ENCODE measurements around the gene SMOC1. TPM values are rescaled to one million over a fixed set of nuclear protein-coding genes. Genes with fewer than 3 reads are reported as not detected.

The SMOC1 gene
- total and polyA plus RNA-seq, 5 donors from 2014 or later = not detected

DNA sequence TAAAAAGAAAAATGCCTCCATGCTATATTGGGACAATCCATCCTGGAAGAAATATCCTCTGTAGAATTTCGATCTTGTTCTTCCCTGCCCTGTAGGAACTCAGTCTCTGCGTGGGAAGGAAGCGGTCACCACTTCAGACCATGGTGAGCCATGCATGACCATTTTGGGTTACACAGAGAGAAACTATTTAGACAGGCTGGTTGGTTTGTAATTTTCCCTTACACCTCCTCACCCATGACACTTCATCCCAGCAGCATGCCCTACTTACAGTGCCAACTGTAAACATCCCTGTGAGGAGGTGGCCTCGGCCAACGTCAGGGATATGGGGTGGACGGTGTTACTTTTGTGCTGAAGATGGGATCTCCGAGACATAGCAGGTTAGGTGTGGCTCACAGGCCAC lies 121.4 kb downstream of the SMOC1 start:
- Histone ChIP-seq H3K27me3 (ENCODE audit: control insufficient read depth, insufficient read depth, low read length) (peaks cover 4% of the 10 kb centered on the region), H3K27ac (ENCODE audit: insufficient read depth, low read length, poor library complexity, severe bottlenecking) (no peak overlapping the region), H3K4me3 (ENCODE audit: low read depth, low read length) (no peak overlapping the region), H3K4me1 (ENCODE audit: control insufficient read depth, insufficient read depth, low read length, poor library complexity, severe bottlenecking) (no peaks in the 10 kb centered on the region), H3K9me3 (ENCODE audit: control insufficient read depth in 2 of 2, low read length in 2 of 2) (no peaks in the 10 kb centered on the region), H3K36me3 (ENCODE audit: control insufficient read depth, insufficient read depth, low read length) (no peaks in the 10 kb centered on the region)
- H3K4me3 Mint-ChIP-seq = no peak overlapping the region
- no peak overlapping the region for H3K27ac Mint-ChIP-seq
- DNase-seq (no peak), ATAC-seq (ENCODE audit: low read depth in 2 of 2) (no peak)
- H3K36me3 Mint-ChIP-seq = no peaks in the 10 kb centered on the region
- peaks cover 7% of the 10 kb centered on the region for H3K27me3 Mint-ChIP-seq
- H3K4me1 Mint-ChIP-seq = no peaks in the 10 kb centered on the region
- H3K9me3 Mint-ChIP-seq = peaks cover 0 to 4% (median 0%) of the 10 kb centered on the region in 7 donors

DNA sequence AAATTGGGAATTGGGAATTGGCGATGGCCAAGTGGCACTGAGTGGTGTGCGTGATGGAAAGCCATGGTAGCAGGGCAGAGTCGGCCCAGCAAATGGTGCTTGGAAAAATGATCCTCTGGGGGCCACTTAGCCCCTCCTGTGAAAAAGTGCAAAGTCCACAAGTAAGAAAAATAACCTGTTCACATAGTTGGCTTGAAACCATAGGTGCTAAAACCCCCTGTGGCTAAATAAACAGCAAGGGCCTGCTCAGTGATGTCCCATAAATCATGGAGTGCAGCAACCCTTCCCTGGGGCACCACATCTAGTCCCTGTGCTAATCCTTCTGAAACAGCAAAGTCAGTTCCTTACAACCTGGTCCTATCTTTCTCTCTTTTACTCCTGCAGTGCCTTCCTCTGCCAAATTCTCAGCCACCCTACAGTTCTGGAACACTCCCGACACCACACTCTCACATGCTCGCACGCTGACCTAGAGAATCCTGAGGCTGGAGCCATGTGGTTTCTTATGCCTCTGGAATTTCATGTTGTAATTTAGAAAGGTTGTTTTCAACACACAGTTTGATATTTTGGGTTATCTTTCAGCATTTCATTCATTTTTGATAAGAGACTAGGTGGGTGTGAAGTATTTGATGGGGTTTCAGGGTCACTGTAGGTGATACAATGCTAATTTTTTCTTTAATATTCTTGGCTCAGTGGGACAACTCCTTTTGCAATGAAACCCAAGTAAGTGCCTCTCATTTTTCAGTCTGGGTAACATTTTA lies 123.6 kb downstream of the SMOC1 start:
- H3K27ac Mint-ChIP-seq = no peak overlapping the region
- H3K27me3 ChIP-seq (ENCODE audit: control insufficient read depth, insufficient read depth, low read length) = peaks cover 4% of the 10 kb centered on the region
- ATAC-seq (ENCODE audit: low read depth in 2 of 2) = no peak
- H3K4me1 Mint-ChIP-seq = no peaks in the 10 kb centered on the region
- no peak overlapping the region for H3K4me3 Mint-ChIP-seq
- no peak overlapping the region for H3K27ac ChIP-seq (ENCODE audit: insufficient read depth, low read length, poor library complexity, severe bottlenecking)
- no peak overlapping the region for H3K4me3 ChIP-seq (ENCODE audit: low read depth, low read length)
- peaks cover 8% of the 10 kb centered on the region for H3K27me3 Mint-ChIP-seq
- H3K9me3 Mint-ChIP-seq = peaks cover 0 to 4% (median 0%) of the 10 kb centered on the region in 7 donors
- no peak for DNase-seq
- no peaks in the 10 kb centered on the region for H3K36me3 Mint-ChIP-seq
- no peaks in the 10 kb centered on the region for H3K4me1 ChIP-seq (ENCODE audit: control insufficient read depth, insufficient read depth, low read length, poor library complexity, severe bottlenecking)
- H3K36me3 ChIP-seq (ENCODE audit: control insufficient read depth, insufficient read depth, low read length) = no peaks in the 10 kb centered on the region
- H3K9me3 ChIP-seq (ENCODE audit: control insufficient read depth in 2 of 2, low read length in 2 of 2) = no peaks in the 10 kb centered on the region

DNA sequence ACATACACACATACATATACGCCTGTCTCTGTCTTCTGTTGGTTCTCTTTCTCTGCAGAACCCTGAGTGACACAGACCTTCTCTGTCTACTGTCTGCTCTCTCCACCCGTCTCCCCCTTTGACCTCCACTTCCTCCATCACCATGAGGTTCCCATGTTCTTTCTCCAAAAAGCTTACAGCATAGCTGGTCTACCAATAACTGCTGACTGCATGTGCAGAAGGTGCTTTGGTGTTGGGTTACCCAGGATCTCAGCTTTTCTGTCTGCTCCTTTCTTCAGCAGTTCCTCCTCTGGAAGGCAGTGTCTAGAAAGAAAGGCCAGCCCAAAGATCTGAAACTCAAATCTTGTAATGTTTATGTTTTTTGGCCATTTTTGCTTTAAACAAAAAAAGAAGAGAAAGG lies 125.6 kb downstream of the SMOC1 start:
- H3K36me3 Mint-ChIP-seq = no peaks in the 10 kb centered on the region
- H3K4me1 ChIP-seq (ENCODE audit: control insufficient read depth, insufficient read depth, low read length, poor library complexity, severe bottlenecking) = no peaks in the 10 kb centered on the region
- no peaks in the 10 kb centered on the region for H3K36me3 ChIP-seq (ENCODE audit: control insufficient read depth, insufficient read depth, low read length)
- H3K27me3 ChIP-seq (ENCODE audit: control insufficient read depth, insufficient read depth, low read length) = peaks cover 4% of the 10 kb centered on the region
- DNase-seq (no peak), ATAC-seq (ENCODE audit: low read depth in 2 of 2) (no peak)
- H3K4me1 Mint-ChIP-seq = no peaks in the 10 kb centered on the region
- no peaks in the 10 kb centered on the region for H3K9me3 ChIP-seq (ENCODE audit: control insufficient read depth in 2 of 2, low read length in 2 of 2)
- peaks cover 11% of the 10 kb centered on the region for H3K27me3 Mint-ChIP-seq
- H3K9me3 Mint-ChIP-seq = peaks cover 0 to 2% (median 0%) of the 10 kb centered on the region in 7 donors
- H3K4me3 ChIP-seq (ENCODE audit: low read depth, low read length) = no peak overlapping the region
- H3K27ac ChIP-seq (ENCODE audit: insufficient read depth, low read length, poor library complexity, severe bottlenecking) = no peak overlapping the region
- no peak overlapping the region for H3K4me3 Mint-ChIP-seq
- H3K27ac Mint-ChIP-seq = no peak overlapping the region

DNA sequence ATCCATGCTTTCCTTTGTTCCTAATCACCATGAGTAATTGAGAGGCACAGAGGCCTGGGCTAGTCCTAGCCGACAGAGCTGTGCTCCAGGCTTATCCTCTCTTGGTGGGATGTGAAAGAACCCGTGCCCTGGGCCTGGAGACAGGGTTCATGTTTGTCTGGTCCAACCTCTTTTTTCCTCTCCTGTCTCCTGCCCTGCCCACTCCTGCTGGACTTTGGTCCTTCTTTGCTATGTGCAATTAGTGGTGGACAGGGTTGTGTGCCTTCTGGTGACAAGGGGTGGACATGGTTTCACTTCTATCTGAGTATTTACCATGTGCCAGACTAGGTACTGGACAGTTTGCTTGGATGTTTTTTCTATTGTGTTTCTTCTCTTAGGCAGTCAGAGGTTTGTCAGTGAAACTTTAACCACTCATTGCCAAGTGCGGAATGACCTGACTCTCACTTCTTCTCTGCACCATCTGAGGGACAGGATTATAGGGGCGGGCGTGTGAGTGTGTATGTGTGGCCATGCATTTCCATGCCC lies 126.1 kb downstream of the SMOC1 start:
- Mint-ChIP-seq H3K27ac (no peak overlapping the region), H3K27me3 (peaks cover 11% of the 10 kb centered on the region), H3K36me3 (no peaks in the 10 kb centered on the region), H3K4me1 (no peaks in the 10 kb centered on the region), H3K4me3 (no peak overlapping the region), H3K9me3 (peaks cover 0 to 2% (median 0%) of the 10 kb centered on the region in 7 donors)
- Histone ChIP-seq H3K4me1 (ENCODE audit: control insufficient read depth, insufficient read depth, low read length, poor library complexity, severe bottlenecking) (no peaks in the 10 kb centered on the region), H3K27me3 (ENCODE audit: control insufficient read depth, insufficient read depth, low read length) (peaks cover 4% of the 10 kb centered on the region), H3K27ac (ENCODE audit: insufficient read depth, low read length, poor library complexity, severe bottlenecking) (no peak overlapping the region), H3K36me3 (ENCODE audit: control insufficient read depth, insufficient read depth, low read length) (no peaks in the 10 kb centered on the region), H3K4me3 (ENCODE audit: low read depth, low read length) (no peak overlapping the region), H3K9me3 (ENCODE audit: control insufficient read depth in 2 of 2, low read length in 2 of 2) (no peaks in the 10 kb centered on the region)
- no peak for DNase-seq
- ATAC-seq (ENCODE audit: low read depth in 2 of 2) = no peak

DNA sequence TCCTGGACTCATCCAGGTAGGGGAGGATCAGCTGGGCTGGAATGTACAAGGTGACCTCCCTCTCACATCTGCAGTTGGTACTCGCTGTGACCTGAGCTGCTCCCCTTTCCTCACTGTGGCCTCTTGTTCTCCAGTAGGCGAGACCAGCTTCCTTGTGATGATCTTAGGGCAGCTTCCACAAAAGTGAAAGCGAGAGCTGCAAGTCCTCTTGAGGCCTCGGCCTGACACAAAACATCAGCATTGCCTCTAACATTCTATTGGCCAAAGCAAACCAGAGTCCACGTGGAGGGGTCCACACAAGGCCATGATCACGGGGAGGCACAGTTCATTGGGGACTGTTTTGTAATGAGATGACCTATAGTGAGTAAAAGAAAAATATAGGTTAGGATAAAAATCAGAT lies 127.5 kb downstream of the SMOC1 start:
- Mint-ChIP-seq H3K9me3 (no peaks in the 10 kb centered on the region), H3K4me1 (no peaks in the 10 kb centered on the region), H3K4me3 (no peak overlapping the region), H3K27me3 (peaks cover 11% of the 10 kb centered on the region), H3K36me3 (no peaks in the 10 kb centered on the region), H3K27ac (no peak overlapping the region)
- peaks cover under 1% of the 10 kb centered on the region for H3K27me3 ChIP-seq (ENCODE audit: control insufficient read depth, insufficient read depth, low read length)
- no peak for ATAC-seq (ENCODE audit: low read depth in 2 of 2)
- H3K4me1 ChIP-seq (ENCODE audit: control insufficient read depth, insufficient read depth, low read length, poor library complexity, severe bottlenecking) = no peaks in the 10 kb centered on the region
- peak in 1 of 3 donors; percentile 7 for DNase-seq
- H3K9me3 ChIP-seq (ENCODE audit: control insufficient read depth in 2 of 2, low read length in 2 of 2) = no peaks in the 10 kb centered on the region
- H3K36me3 ChIP-seq (ENCODE audit: control insufficient read depth, insufficient read depth, low read length) = no peaks in the 10 kb centered on the region
- no peak overlapping the region for H3K4me3 ChIP-seq (ENCODE audit: low read depth, low read length)
- no peak overlapping the region for H3K27ac ChIP-seq (ENCODE audit: insufficient read depth, low read length, poor library complexity, severe bottlenecking)

DNA sequence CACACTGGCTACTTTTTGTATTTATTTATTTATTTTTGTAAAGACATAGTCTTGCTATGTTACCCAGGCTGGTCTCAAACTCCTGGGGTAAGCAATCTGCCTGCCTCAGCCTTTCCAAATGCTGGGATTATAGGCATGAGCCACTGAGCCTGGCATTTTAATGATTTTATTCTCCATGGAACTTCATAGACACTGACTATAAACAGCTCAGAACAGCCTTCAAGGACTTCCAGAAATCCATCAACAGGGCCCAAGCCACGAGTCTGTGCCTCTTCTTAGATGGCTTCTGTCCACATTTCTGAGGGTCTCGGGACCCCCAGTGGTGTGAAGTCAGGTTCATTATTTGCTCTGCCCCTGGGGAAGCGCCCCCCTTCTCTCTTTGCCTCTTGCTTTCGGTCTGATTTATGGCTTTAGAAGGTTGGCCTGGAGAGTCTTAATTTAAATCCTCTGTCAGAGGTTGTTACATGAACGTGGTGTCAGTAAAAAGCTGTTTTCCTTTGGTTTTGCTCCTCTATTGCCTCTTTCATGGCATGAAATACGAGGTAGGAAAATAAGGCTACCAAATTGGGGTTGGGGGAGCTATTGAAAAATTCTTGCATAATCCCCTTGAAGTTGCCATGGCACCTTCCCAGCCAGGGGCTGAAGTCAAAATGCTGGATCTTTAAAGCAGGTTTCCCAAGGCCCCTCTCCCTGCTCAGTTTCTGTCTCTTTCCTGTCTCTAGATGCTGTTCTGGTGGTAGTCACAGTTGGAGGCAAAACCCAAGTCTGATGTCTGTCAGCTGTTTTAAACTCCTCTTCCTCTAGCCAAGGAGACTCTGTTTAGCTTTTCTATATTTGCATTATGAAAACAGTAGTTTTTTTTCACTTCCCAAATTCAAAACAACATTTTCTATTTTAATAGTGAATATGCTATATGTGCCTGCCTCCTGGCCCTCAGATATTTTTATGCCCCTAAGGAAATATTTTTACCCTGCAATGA lies 129.4 kb downstream of the SMOC1 start:
- Mint-ChIP-seq H3K36me3 (no peaks in the 10 kb centered on the region), H3K4me3 (no peak overlapping the region), H3K9me3 (no peaks in the 10 kb centered on the region), H3K27ac (no peak overlapping the region), H3K4me1 (no peaks in the 10 kb centered on the region), H3K27me3 (peaks cover 11% of the 10 kb centered on the region)
- Histone ChIP-seq H3K36me3 (ENCODE audit: control insufficient read depth, insufficient read depth, low read length) (no peaks in the 10 kb centered on the region), H3K4me3 (ENCODE audit: low read depth, low read length) (no peak overlapping the region), H3K4me1 (ENCODE audit: control insufficient read depth, insufficient read depth, low read length, poor library complexity, severe bottlenecking) (no peaks in the 10 kb centered on the region), H3K9me3 (ENCODE audit: control insufficient read depth in 2 of 2, low read length in 2 of 2) (no peaks in the 10 kb centered on the region), H3K27me3 (ENCODE audit: control insufficient read depth, insufficient read depth, low read length) (no peaks in the 10 kb centered on the region), H3K27ac (ENCODE audit: insufficient read depth, low read length, poor library complexity, severe bottlenecking) (no peak overlapping the region)
- no peak for ATAC-seq (ENCODE audit: low read depth in 2 of 2)
- no peak for DNase-seq

DNA sequence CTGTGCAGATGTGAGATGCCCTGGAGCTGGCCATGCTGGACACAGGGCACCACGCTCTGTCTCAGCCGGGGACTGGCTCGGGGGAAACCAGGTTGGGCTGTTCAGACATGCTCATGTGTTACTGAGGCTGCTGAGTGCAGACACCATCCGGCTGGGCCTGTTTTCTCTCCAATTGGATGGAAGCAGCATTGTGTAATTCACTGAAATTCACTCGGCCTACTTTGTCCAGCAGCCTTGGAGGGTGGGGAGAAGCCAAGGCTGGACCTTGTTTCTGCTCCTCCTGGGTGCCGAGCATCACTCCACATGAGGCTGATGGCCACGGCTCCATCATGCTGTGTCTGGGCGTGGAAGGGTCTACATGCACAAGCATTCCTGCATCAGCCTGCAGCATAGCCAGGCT lies 130.7 kb downstream of the SMOC1 start:
- Histone ChIP-seq H3K9me3 (ENCODE audit: control insufficient read depth in 2 of 2, low read length in 2 of 2) (no peaks in the 10 kb centered on the region), H3K27me3 (ENCODE audit: control insufficient read depth, insufficient read depth, low read length) (no peaks in the 10 kb centered on the region), H3K36me3 (ENCODE audit: control insufficient read depth, insufficient read depth, low read length) (no peaks in the 10 kb centered on the region), H3K27ac (ENCODE audit: insufficient read depth, low read length, poor library complexity, severe bottlenecking) (no peak overlapping the region), H3K4me3 (ENCODE audit: low read depth, low read length) (no peak overlapping the region), H3K4me1 (ENCODE audit: control insufficient read depth, insufficient read depth, low read length, poor library complexity, severe bottlenecking) (no peaks in the 10 kb centered on the region)
- H3K27ac Mint-ChIP-seq = no peak overlapping the region
- H3K36me3 Mint-ChIP-seq = no peaks in the 10 kb centered on the region
- no peak overlapping the region for H3K4me3 Mint-ChIP-seq
- ATAC-seq (ENCODE audit: low read depth in 2 of 2) (no peak), DNase-seq (no peak)
- H3K9me3 Mint-ChIP-seq = peaks cover 0 to 3% (median 0%) of the 10 kb centered on the region in 7 donors
- no peaks in the 10 kb centered on the region for H3K4me1 Mint-ChIP-seq
- peaks cover 15% of the 10 kb centered on the region for H3K27me3 Mint-ChIP-seq
